ENCODE data around the gene RAB11A. TPM values are rescaled to one million over a fixed set of nuclear protein-coding genes. Genes with fewer than 3 reads are reported as not detected.
A peak's percentile ranks its signal among the peaks of the same experiment; 100 is the strongest.

RAB11A gene
- polyA plus RNA-seq, 1 of the 3 experiments (the other 2 are of a cell fraction) = 352 TPM

- no peaks in the 10 kb centered on the region for H3K79me2 ChIP-seq (ENCODE audit: insufficient read depth)
- H3K4me1 ChIP-seq (ENCODE audit: control insufficient read depth in 1 of 2, insufficient read depth in 2 of 2, low read depth in 1 of 2, low read length in 1 of 2) = peaks cover 10 to 44% of the 10 kb centered on the region in 2 experiments; a peak in 2 of 4 replicates
- H3K27me3 ChIP-seq (ENCODE audit: insufficient read depth) = no peaks in the 10 kb centered on the region
- H3K4me2 ChIP-seq = peak overlapping the region; percentile 26
- ChIA-PET CTCF (interaction anchor here (0.9 to 1.5 kb wide), 2 partner anchors 23 to 24 kb away, joined by 4 to 5 read pairs; no protein-coding TSS in a partner anchor), POLR2A (no interaction called here)
- no peak for DNase-seq
- no peaks in the 10 kb centered on the region for H4K20me1 ChIP-seq (ENCODE audit: insufficient read depth)
- H3K9me2 ChIP-seq = no peaks in the 10 kb centered on the region
- H3K27ac ChIP-seq (ENCODE audit: low read depth in 2 of 2, low read length in 1 of 2) = peak overlapping the region in 1 of 2 experiments; percentile 16; a peak in 1 of 4 replicates
- H3K36me3 ChIP-seq (replicated peaks in 1 of 2; ENCODE audit: control insufficient read depth in 1 of 2, insufficient read depth in 2 of 2, low read length in 1 of 2) = no peaks in the 10 kb centered on the region
- no peak overlapping the region for H2AFZ ChIP-seq (ENCODE audit: low read depth)
- H3K9ac ChIP-seq = no peak overlapping the region
- H3K9me3 ChIP-seq = no peaks in the 10 kb centered on the region
- no peak for TF ChIP-seq ZBTB33 (IDR thresholded peaks at IDR 0.05; ENCODE audit: borderline replicate concordance, low read depth)
- TF ChIP-seq POLR2AphosphoS5 (IDR thresholded peaks at IDR 0.05; ENCODE audit: low read depth, low read length) = peak; percentile 28; the same call in 1 of the 2 replicates
- TF ChIP-seq TCF12 (IDR thresholded peaks at IDR 0.05) = peak; percentile 77
- TF ChIP-seq NRF1 (IDR thresholded peaks at IDR 0.05; ENCODE audit: low read depth, low read length) = no peak
- TF ChIP-seq MAX (IDR thresholded peaks at IDR 0.05; ENCODE audit: low read depth) = no peak
- TF ChIP-seq FOSL2 (IDR thresholded peaks at IDR 0.05; ENCODE audit: borderline replicate concordance, low read depth) = peak; percentile 32; the same call in 1 of the 2 replicates
- TF ChIP-seq RXRA (IDR thresholded peaks at IDR 0.05; ENCODE audit: borderline replicate concordance, low read depth) = peak; percentile 40; the same call in 1 of the 2 replicates
- TF ChIP-seq YY1 (IDR thresholded peaks at IDR 0.05; ENCODE audit: low read depth) = no peak
- no peak for TF ChIP-seq NFIC (IDR thresholded peaks at IDR 0.05; ENCODE audit: borderline replicate concordance)
- no peak for TF ChIP-seq USF1 (IDR thresholded peaks at IDR 0.05; ENCODE audit: borderline replicate concordance, low read depth)
- TF ChIP-seq IRF3 (IDR thresholded peaks at IDR 0.05; ENCODE audit: low read depth, low read length) = no peak
- no peak for TF ChIP-seq SIN3A (IDR thresholded peaks at IDR 0.05; ENCODE audit: borderline replicate concordance, low read depth, low read length)
- TF ChIP-seq FOXJ3 (CRISPR knock-in tag; IDR thresholded peaks at IDR 0.05) = no peak
- no peak for TF ChIP-seq FOXM1 (IDR thresholded peaks at IDR 0.05; ENCODE audit: low read depth)
- TF ChIP-seq RFX5 (IDR thresholded peaks at IDR 0.05; ENCODE audit: low read length) = no peak
- no peak for TF ChIP-seq TEAD4 (IDR thresholded peaks at IDR 0.05; ENCODE audit: borderline replicate concordance, insufficient read depth)
- peak; percentile 32; the same call in 1 of the 2 replicates for TF ChIP-seq PBX3 (IDR thresholded peaks at IDR 0.05)
- TF ChIP-seq MXI1 (IDR thresholded peaks at IDR 0.05; ENCODE audit: low read depth, low read length) = no peak
- no peak for TF ChIP-seq RAD21 (IDR thresholded peaks at IDR 0.05; ENCODE audit: low read length)
- no peak for TF ChIP-seq USF2 (IDR thresholded peaks at IDR 0.05; ENCODE audit: borderline replicate concordance, low read depth, low read length)
- TF ChIP-seq GATA2 (CRISPR knock-in tag; IDR thresholded peaks at IDR 0.05) = no peak
- TF ChIP-seq JUND (IDR thresholded peaks at IDR 0.05) = 0 out of 2 replicates have a peak, but pooled peaks have one; percentile 25
- WGBS (ENCODE audit: low lambda C conversion rate) = 70% methylated on average over 7 of the region's 10 CpGs
- H3F3A ChIP-seq (replicated peaks; ENCODE audit: insufficient read depth) = peaks cover 5% of the 10 kb centered on the region
- no peak overlapping the region for H3K4me3 ChIP-seq (ENCODE audit: low read depth in 2 of 2, low read length in 1 of 2)
These were observed 70.8 kb downstream of the RAB11A start for GRCh38 chr15:65939901-65940617.
